Dendritic cell treated with granulocyte-macrophage colony-stimulating factor and Interleukin-4, amounts not matched to agents 40 ng/mL and 50 ng/mL, for 4 days (primary cell): ENCODE results near the gene TNIK.

Source experiments
- H3K27ac Mint-ChIP-seq: one replicate; pipeline ENCODE4 v1.8.0; 2022; ENCODE audit warnings: mild to moderate bottlenecking, mixed read lengths
- H3K27me3 Mint-ChIP-seq: one replicate; pipeline ENCODE4 v1.8.0; 2022; ENCODE audit warnings: mild to moderate bottlenecking, mixed read lengths
- H3K36me3 Mint-ChIP-seq: one replicate; pipeline ENCODE4 v1.8.0; 2022; ENCODE audit warnings: low read depth, mixed read lengths
- H3K4me1 Mint-ChIP-seq: one replicate; pipeline ENCODE4 v1.8.0; 2022; ENCODE audit warnings: low read depth, mixed read lengths
- H3K4me3 Mint-ChIP-seq: one replicate; pipeline ENCODE4 v1.8.0; 2022; ENCODE audit warnings: mild to moderate bottlenecking, moderate library complexity, mixed read lengths
- H3K9me3 Mint-ChIP-seq: one replicate; pipeline ENCODE4 v1.8.0; 2022; ENCODE audit warnings: mixed read lengths
- intact Hi-C: fragments of 100-400 bp; cut with micrococcal nuclease; formaldehyde crosslinking; loops from one replicate; pipeline ENCODE4 v1.15.0; 2022

Gene TNIK

GRCh38 chr3:171412473-171412872 is 47.7 kb downstream of the TNIK start:
- H3K4me1 Mint-ChIP-seq, result peaks cover 4% of the 10 kb centered on the region
- no peaks in the 10 kb centered on the region for H3K27me3 Mint-ChIP-seq
- no peak overlapping the region for H3K27ac Mint-ChIP-seq
- intact Hi-C loops, result no loop called here
- H3K36me3 Mint-ChIP-seq, result no peaks in the 10 kb centered on the region
- no peaks in the 10 kb centered on the region for H3K9me3 Mint-ChIP-seq
- no peak overlapping the region for H3K4me3 Mint-ChIP-seq

- H3K27me3 Mint-ChIP-seq, result no peaks in the 10 kb centered on the region
- H3K36me3 Mint-ChIP-seq, result no peaks in the 10 kb centered on the region
- peaks cover 4% of the 10 kb centered on the region for H3K4me1 Mint-ChIP-seq
- intact Hi-C loops, result no loop called here
- H3K4me3 Mint-ChIP-seq, result no peak overlapping the region
- no peak overlapping the region for H3K27ac Mint-ChIP-seq
- H3K9me3 Mint-ChIP-seq, result no peaks in the 10 kb centered on the region
Measured at GRCh38 chr3:171412054-171412453, 48.2 kb downstream of the TNIK start.

GRCh38 chr3:171410186-171410585 is 50.0 kb downstream of the TNIK start:
- Mint-ChIP-seq H3K9me3 (no peaks in the 10 kb centered on the region), H3K36me3 (no peaks in the 10 kb centered on the region), H3K27me3 (no peaks in the 10 kb centered on the region), H3K4me1 (peaks cover 4% of the 10 kb centered on the region), H3K27ac (no peak overlapping the region), H3K4me3 (no peak overlapping the region)
- intact Hi-C loops, result no loop called here

- Mint-ChIP-seq H3K27ac (no peak overlapping the region), H3K4me1 (peaks cover 8% of the 10 kb centered on the region), H3K36me3 (no peaks in the 10 kb centered on the region), H3K9me3 (no peaks in the 10 kb centered on the region), H3K27me3 (peaks cover 3% of the 10 kb centered on the region), H3K4me3 (no peak overlapping the region)
- intact Hi-C loops, result no loop called here
Measured at GRCh38 chr3:171407759-171408158, 52.4 kb downstream of the TNIK start.

- H3K9me3 Mint-ChIP-seq, result no peaks in the 10 kb centered on the region
- intact Hi-C loops, result no loop called here
- H3K36me3 Mint-ChIP-seq, result no peaks in the 10 kb centered on the region
- no peak overlapping the region for H3K4me3 Mint-ChIP-seq
- no peak overlapping the region for H3K27ac Mint-ChIP-seq
- peaks cover 9% of the 10 kb centered on the region for H3K4me1 Mint-ChIP-seq
- peaks cover 3% of the 10 kb centered on the region for H3K27me3 Mint-ChIP-seq
Measured at GRCh38 chr3:171404376-171404967, 55.7 kb downstream of the TNIK start.

GRCh38 chr3:171402281-171402680 is 57.9 kb downstream of the TNIK start:
- no peaks in the 10 kb centered on the region for H3K36me3 Mint-ChIP-seq
- H3K27me3 Mint-ChIP-seq, result peaks cover 3% of the 10 kb centered on the region
- H3K4me3 Mint-ChIP-seq, result no peak overlapping the region
- intact Hi-C loops, result no loop called here
- peaks cover 5% of the 10 kb centered on the region for H3K4me1 Mint-ChIP-seq
- no peak overlapping the region for H3K27ac Mint-ChIP-seq
- no peaks in the 10 kb centered on the region for H3K9me3 Mint-ChIP-seq

GRCh38 chr3:171401432-171401831 is 58.8 kb downstream of the TNIK start:
- H3K27me3 Mint-ChIP-seq, result peaks cover 3% of the 10 kb centered on the region
- H3K9me3 Mint-ChIP-seq, result no peaks in the 10 kb centered on the region
- no peaks in the 10 kb centered on the region for H3K36me3 Mint-ChIP-seq
- H3K4me1 Mint-ChIP-seq, result peaks cover 5% of the 10 kb centered on the region
- intact Hi-C loops, result no loop called here
- no peak overlapping the region for H3K4me3 Mint-ChIP-seq
- no peak overlapping the region for H3K27ac Mint-ChIP-seq

- no peaks in the 10 kb centered on the region for H3K9me3 Mint-ChIP-seq
- no peak overlapping the region for H3K4me3 Mint-ChIP-seq
- no peak overlapping the region for H3K27ac Mint-ChIP-seq
- H3K4me1 Mint-ChIP-seq, result peaks cover 5% of the 10 kb centered on the region
- H3K36me3 Mint-ChIP-seq, result no peaks in the 10 kb centered on the region
- H3K27me3 Mint-ChIP-seq, result peaks cover 3% of the 10 kb centered on the region
- intact Hi-C loops, result no loop called here
Measured at GRCh38 chr3:171399842-171400241, 60.4 kb downstream of the TNIK start.

GRCh38 chr3:171398343-171398742 is 61.9 kb downstream of the TNIK start:
- Mint-ChIP-seq H3K9me3 (no peaks in the 10 kb centered on the region), H3K4me1 (peaks cover 5% of the 10 kb centered on the region), H3K27ac (no peak overlapping the region), H3K4me3 (no peak overlapping the region), H3K36me3 (no peaks in the 10 kb centered on the region), H3K27me3 (peaks cover 3% of the 10 kb centered on the region)
- intact Hi-C loops, result no loop called here

GRCh38 chr3:171397089-171397488 is 63.1 kb downstream of the TNIK start:
- Mint-ChIP-seq H3K36me3 (no peaks in the 10 kb centered on the region), H3K27ac (no peak overlapping the region), H3K4me1 (no peaks in the 10 kb centered on the region), H3K9me3 (no peaks in the 10 kb centered on the region), H3K4me3 (no peak overlapping the region), H3K27me3 (no peaks in the 10 kb centered on the region)
- intact Hi-C loops, result no loop called here

- Mint-ChIP-seq H3K4me3 (no peak overlapping the region), H3K27ac (no peak overlapping the region), H3K9me3 (peaks cover 9% of the 10 kb centered on the region), H3K36me3 (no peaks in the 10 kb centered on the region), H3K27me3 (no peaks in the 10 kb centered on the region), H3K4me1 (no peaks in the 10 kb centered on the region)
- intact Hi-C loops, result no loop called here
Measured at GRCh38 chr3:171396048-171396447, 64.2 kb downstream of the TNIK start.

- no peaks in the 10 kb centered on the region for H3K36me3 Mint-ChIP-seq
- H3K27me3 Mint-ChIP-seq, result no peaks in the 10 kb centered on the region
- peaks cover 7% of the 10 kb centered on the region for H3K4me1 Mint-ChIP-seq
- no peak overlapping the region for H3K27ac Mint-ChIP-seq
- intact Hi-C loops, result no loop called here
- no peak overlapping the region for H3K4me3 Mint-ChIP-seq
- peaks cover 12% of the 10 kb centered on the region for H3K9me3 Mint-ChIP-seq
Measured at GRCh38 chr3:171393032-171393744, 67.0 kb downstream of the TNIK start.

- Mint-ChIP-seq H3K9me3 (peaks cover 12% of the 10 kb centered on the region), H3K4me1 (peaks cover 16% of the 10 kb centered on the region), H3K27me3 (no peaks in the 10 kb centered on the region), H3K27ac (no peak overlapping the region), H3K4me3 (no peak overlapping the region), H3K36me3 (no peaks in the 10 kb centered on the region)
- intact Hi-C loops, result no loop called here
Measured at GRCh38 chr3:171391432-171391831, 68.8 kb downstream of the TNIK start.

GRCh38 chr3:171390051-171390941 is 69.9 kb downstream of the TNIK start:
- intact Hi-C loops, result no loop called here
- no peaks in the 10 kb centered on the region for H3K27me3 Mint-ChIP-seq
- H3K4me1 Mint-ChIP-seq, result peaks cover 16% of the 10 kb centered on the region
- H3K9me3 Mint-ChIP-seq, result peaks cover 12% of the 10 kb centered on the region
- H3K27ac Mint-ChIP-seq, result no peak overlapping the region
- H3K4me3 Mint-ChIP-seq, result no peak overlapping the region
- no peaks in the 10 kb centered on the region for H3K36me3 Mint-ChIP-seq
